ENCODE results near the gene DSCAM.

DNA sequence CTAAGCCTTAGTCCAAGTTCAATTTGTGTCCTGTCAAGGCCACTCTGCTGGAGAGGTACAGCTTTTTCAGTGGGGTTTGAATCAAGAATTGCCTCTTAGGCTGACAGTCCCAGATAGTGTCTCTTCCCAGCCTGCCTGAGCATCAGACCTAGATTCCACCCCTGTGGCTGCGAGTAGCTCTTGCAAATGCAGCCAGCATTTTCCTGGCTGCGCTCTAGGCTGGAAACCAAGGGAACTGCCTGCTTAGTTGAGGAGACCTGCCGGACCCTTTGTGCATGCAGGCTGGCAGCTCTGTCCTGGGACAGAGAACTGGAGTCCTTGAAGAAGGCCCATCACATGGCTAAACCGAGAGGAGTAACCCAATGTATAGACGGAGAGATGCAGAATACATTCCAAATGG, 686.0 kb downstream of the DSCAM start:
- TF ChIP-seq, protein P1, sequence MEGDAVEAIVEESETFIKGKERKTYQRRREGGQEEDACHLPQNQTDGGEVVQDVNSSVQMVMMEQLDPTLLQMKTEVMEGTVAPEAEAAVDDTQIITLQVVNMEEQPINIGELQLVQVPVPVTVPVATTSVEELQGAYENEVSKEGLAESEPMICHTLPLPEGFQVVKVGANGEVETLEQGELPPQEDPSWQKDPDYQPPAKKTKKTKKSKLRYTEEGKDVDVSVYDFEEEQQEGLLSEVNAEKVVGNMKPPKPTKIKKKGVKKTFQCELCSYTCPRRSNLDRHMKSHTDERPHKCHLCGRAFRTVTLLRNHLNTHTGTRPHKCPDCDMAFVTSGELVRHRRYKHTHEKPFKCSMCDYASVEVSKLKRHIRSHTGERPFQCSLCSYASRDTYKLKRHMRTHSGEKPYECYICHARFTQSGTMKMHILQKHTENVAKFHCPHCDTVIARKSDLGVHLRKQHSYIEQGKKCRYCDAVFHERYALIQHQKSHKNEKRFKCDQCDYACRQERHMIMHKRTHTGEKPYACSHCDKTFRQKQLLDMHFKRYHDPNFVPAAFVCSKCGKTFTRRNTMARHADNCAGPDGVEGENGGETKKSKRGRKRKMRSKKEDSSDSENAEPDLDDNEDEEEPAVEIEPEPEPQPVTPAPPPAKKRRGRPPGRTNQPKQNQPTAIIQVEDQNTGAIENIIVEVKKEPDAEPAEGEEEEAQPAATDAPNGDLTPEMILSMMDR (IDR thresholded peaks at IDR 0.05; ENCODE audit: insufficient read depth, low read length), result no peak
- no peak for TF ChIP-seq SPI1 (IDR thresholded peaks at IDR 0.05; ENCODE audit: borderline replicate concordance, low read depth)
